Glutamatergic neuron (in vitro differentiated cells): ENCODE measurements around the gene PGPEP1. TPM values are rescaled to one million over a fixed set of nuclear protein-coding genes. Genes with fewer than 3 reads are reported as not detected.
"Not testable (repeated sequence)": the region's sequence is repeated elsewhere in the genome, so short reads cannot be mapped to it uniquely, and the experiment has no call there.

Source experiments
- DNase-seq: peaks from one replicate; pipeline ENCODE4 v3.0.0; 2022
- H3K27ac Mint-ChIP-seq: one replicate; pipeline ENCODE4 v1.8.0; 2020; ENCODE audit warnings: mild to moderate bottlenecking, mixed read lengths, inconsistent platforms; ENCODE audit not compliant: unreplicated experiment
- H3K27me3 Mint-ChIP-seq: one replicate; pipeline ENCODE4 v1.8.0; 2020; ENCODE audit warnings: mild to moderate bottlenecking, moderate library complexity, mixed read lengths, inconsistent platforms; ENCODE audit not compliant: unreplicated experiment
- H3K36me3 Mint-ChIP-seq: one replicate; pipeline ENCODE4 v1.8.0; 2020; ENCODE audit warnings: mild to moderate bottlenecking, mixed read lengths, inconsistent platforms; ENCODE audit not compliant: unreplicated experiment
- H3K4me1 Mint-ChIP-seq: one replicate; pipeline ENCODE4 v1.8.0; 2020; ENCODE audit warnings: mild to moderate bottlenecking, low read depth, mixed read lengths, inconsistent platforms; ENCODE audit not compliant: unreplicated experiment
- H3K4me3 Mint-ChIP-seq: one replicate; pipeline ENCODE4 v1.8.0; 2020; ENCODE audit warnings: mild to moderate bottlenecking, mixed read lengths, inconsistent platforms; ENCODE audit not compliant: unreplicated experiment
- H3K9me3 Mint-ChIP-seq: one replicate; pipeline ENCODE4 v1.8.0; 2020; ENCODE audit warnings: mild to moderate bottlenecking, moderate library complexity, mixed read lengths, inconsistent platforms; ENCODE audit not compliant: unreplicated experiment
- total RNA-seq: library from RNA; stranded (reverse); fragmentation: NEBNext Ultra II Directional; extraction: Animal tissue kit (Norgen Biotek cat#: 25700); gene quantifications from one replicate; pipeline ENCODE4 v1.2.1, GENCODE V29; 2021; ENCODE audit not compliant: unreplicated experiment
- TF ChIP-seq, protein P1 (sequence below): fragments of 200-600 bp; sonication (generic); IDR thresholded peaks from one replicate; pipeline ENCODE4 v1.5.0; 2021; ENCODE audit not compliant: partially characterized antibody, unreplicated experiment

PGPEP1 gene
- total RNA-seq, 1 donor from 2014 or later: 25.6 TPM

- Mint-ChIP-seq H3K27me3 (peaks cover 3% of the 10 kb centered on the region), H3K27ac (peak overlapping the region; percentile 89), H3K9me3 (peaks cover 5% of the 10 kb centered on the region), H3K36me3 (no peaks in the 10 kb centered on the region), H3K4me1 (peaks cover 9% of the 10 kb centered on the region), H3K4me3 (peak overlapping the region; percentile 47)
- TF ChIP-seq, protein P1, sequence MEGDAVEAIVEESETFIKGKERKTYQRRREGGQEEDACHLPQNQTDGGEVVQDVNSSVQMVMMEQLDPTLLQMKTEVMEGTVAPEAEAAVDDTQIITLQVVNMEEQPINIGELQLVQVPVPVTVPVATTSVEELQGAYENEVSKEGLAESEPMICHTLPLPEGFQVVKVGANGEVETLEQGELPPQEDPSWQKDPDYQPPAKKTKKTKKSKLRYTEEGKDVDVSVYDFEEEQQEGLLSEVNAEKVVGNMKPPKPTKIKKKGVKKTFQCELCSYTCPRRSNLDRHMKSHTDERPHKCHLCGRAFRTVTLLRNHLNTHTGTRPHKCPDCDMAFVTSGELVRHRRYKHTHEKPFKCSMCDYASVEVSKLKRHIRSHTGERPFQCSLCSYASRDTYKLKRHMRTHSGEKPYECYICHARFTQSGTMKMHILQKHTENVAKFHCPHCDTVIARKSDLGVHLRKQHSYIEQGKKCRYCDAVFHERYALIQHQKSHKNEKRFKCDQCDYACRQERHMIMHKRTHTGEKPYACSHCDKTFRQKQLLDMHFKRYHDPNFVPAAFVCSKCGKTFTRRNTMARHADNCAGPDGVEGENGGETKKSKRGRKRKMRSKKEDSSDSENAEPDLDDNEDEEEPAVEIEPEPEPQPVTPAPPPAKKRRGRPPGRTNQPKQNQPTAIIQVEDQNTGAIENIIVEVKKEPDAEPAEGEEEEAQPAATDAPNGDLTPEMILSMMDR: no peak
- peak; percentile 82 for DNase-seq
Observed at GRCh38 chr19:18373892-18374629, 33.7 kb downstream of the PGPEP1 start.

DNA sequence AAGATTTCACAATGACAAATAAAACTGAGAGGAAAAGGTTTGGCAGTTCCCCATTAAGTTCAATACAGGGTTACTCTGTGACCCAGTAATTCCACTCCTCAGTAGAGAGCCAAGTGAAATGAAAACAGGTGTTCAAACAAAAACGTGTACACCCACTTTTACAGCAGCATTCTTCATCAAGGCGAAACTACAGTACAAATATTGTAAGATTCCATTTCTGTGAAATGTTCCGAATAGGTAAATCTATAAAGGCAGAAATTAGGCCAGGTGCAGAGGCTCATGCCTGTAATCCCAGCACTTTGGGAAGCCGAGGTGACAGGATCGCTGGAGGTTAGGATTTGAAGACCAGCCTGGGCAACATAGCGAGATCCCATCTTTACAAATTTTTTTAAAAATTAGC is 36.6 kb downstream of the PGPEP1 start:
- Mint-ChIP-seq H3K9me3 (peaks cover 7% of the 10 kb centered on the region), H3K36me3 (no peaks in the 10 kb centered on the region), H3K27ac (no peak overlapping the region), H3K4me3 (no peak overlapping the region), H3K27me3 (peaks cover 3% of the 10 kb centered on the region), H3K4me1 (peaks cover 7% of the 10 kb centered on the region)
- DNase-seq: no peak
- TF ChIP-seq, protein P1: no peak

- no peak overlapping the region for H3K27ac Mint-ChIP-seq
- H3K36me3 Mint-ChIP-seq: no peaks in the 10 kb centered on the region
- DNase-seq: no peak
- peaks cover 3% of the 10 kb centered on the region for H3K4me1 Mint-ChIP-seq
- no peaks in the 10 kb centered on the region for H3K27me3 Mint-ChIP-seq
- TF ChIP-seq, protein P1: no peak
- H3K9me3 Mint-ChIP-seq: peaks cover 4% of the 10 kb centered on the region
- no peak overlapping the region for H3K4me3 Mint-ChIP-seq
Observed at GRCh38 chr19:18379803-18380747, 39.7 kb downstream of the PGPEP1 start.

GRCh38 chr19:18380843-18381242 is 40.4 kb downstream of the PGPEP1 start:
- TF ChIP-seq, protein P1: no peak
- Mint-ChIP-seq H3K36me3 (no peaks in the 10 kb centered on the region), H3K27me3 (no peaks in the 10 kb centered on the region), H3K4me3 (no peak overlapping the region), H3K9me3 (peaks cover 4% of the 10 kb centered on the region), H3K4me1 (peaks cover 3% of the 10 kb centered on the region), H3K27ac (no peak overlapping the region)
- no peak for DNase-seq

DNA sequence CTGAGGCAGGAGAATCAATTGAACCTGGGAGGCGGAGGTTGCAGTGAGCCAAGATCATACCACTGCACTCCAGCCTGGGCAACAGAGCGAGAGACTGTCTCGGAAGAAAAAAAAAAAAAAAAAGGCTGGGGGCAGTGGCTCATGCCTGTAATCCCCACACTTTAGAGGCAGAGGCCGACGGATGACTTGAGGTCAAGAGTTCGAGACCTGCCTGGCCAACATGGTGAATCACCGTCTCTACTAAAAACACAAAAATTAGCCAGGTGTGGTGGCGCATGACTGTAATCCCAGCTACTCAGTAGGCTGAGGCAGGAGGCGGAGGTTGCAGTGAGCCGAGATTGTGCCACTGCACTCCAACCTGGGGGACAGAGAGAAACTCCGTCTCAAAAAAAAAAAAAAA is 43.2 kb downstream of the PGPEP1 start:
- not testable (repeated sequence) for H3K36me3 Mint-ChIP-seq, H3K27ac Mint-ChIP-seq

More for the DNA sequence above, 43.2 kb downstream of the PGPEP1 start:
- H3K9me3 Mint-ChIP-seq, DNase-seq, H3K4me1 Mint-ChIP-seq, H3K27me3 Mint-ChIP-seq, H3K4me3 Mint-ChIP-seq: not testable (repeated sequence)
